MCF 10A (cell line): ENCODE measurements around the gene ISG15. TPM values are rescaled to one million over a fixed set of nuclear protein-coding genes. Genes with fewer than 3 reads are reported as not detected.

Experiments
- BruUV-seq: library from RNA; stranded (reverse); fragments of 400-500 nt; replicated peaks from 2 replicates; lab custom pipeline; 2021; lab: Mats Ljungman, UMichigan
- CTCF ChIA-PET: fragments of 300-600 bp; sonication (Branson Sonifier 250); formaldehyde crosslinking; extraction: SDS; loops from one replicate; lab custom pipeline; 2021; ENCODE audit warnings: antibody characterized with exemption, inconsistent platforms; lab: Yijun Ruan, JAX
- POLR2A ChIA-PET: fragments of 300-600, 350-650 bp; sonication (Branson Sonifier 250); formaldehyde crosslinking; extraction: SDS; loops from one replicate; lab custom pipeline; 2020; ENCODE audit warnings: antibody characterized with exemption, inconsistent platforms; lab: Yijun Ruan, JAX
- DNase-seq: peaks from one replicate; pipeline ENCODE4 v3.0.0-alpha.2; 2018; ENCODE audit not compliant: unreplicated experiment
- H3K27ac Mint-ChIP-seq: one replicate; pipeline ENCODE4 v1.8.0; 2022; ENCODE audit warnings: mild to moderate bottlenecking, low read depth, mixed read lengths; ENCODE audit not compliant: unreplicated experiment
- H3K27me3 Mint-ChIP-seq: one replicate; pipeline ENCODE4 v1.8.0; 2022; ENCODE audit warnings: mixed read lengths; ENCODE audit not compliant: insufficient read depth, unreplicated experiment
- H3K36me3 Mint-ChIP-seq: one replicate; pipeline ENCODE4 v1.8.0; 2022; ENCODE audit warnings: mild to moderate bottlenecking, moderate library complexity, mixed read lengths; ENCODE audit not compliant: insufficient read depth, unreplicated experiment
- H3K4me1 Mint-ChIP-seq: one replicate; pipeline ENCODE4 v1.8.0; 2022; ENCODE audit warnings: mixed read lengths; ENCODE audit not compliant: insufficient read depth, unreplicated experiment
- H3K4me3 Mint-ChIP-seq: one replicate; pipeline ENCODE4 v1.8.0; 2022; ENCODE audit warnings: mild to moderate bottlenecking, moderate library complexity, mixed read lengths; ENCODE audit not compliant: unreplicated experiment
- H3K9me3 Mint-ChIP-seq: one replicate; pipeline ENCODE4 v1.8.0; 2022; ENCODE audit warnings: mixed read lengths; ENCODE audit not compliant: unreplicated experiment
- CTCF ChIP-seq: fragments of 200-600 bp; IDR thresholded peaks from one replicate; pipeline ENCODE4 v1.8.0; 2022; ENCODE audit warnings: antibody characterized with exemption, mild to moderate bottlenecking; ENCODE audit not compliant: unreplicated experiment
- intact Hi-C: fragments of 100-400 bp; cut with micrococcal nuclease; formaldehyde crosslinking; loops from 2 replicates; pipeline ENCODE4 v1.14.1; 2022
- total RNA-seq: library from RNA; stranded (reverse); gene quantifications from 2 replicates; pipeline ENCODE4 v1.2.3, GENCODE V29; 2022

Gene ISG15
- total RNA-seq, 1 experiment from 2014 or later = 7.4 TPM

- Mint-ChIP-seq H3K36me3 (no peaks in the 10 kb centered on the region), H3K27ac (no peak overlapping the region), H3K4me3 (no peak overlapping the region), H3K4me1 (peaks cover 11% of the 10 kb centered on the region), H3K27me3 (no peaks in the 10 kb centered on the region), H3K9me3 (no peaks in the 10 kb centered on the region)
- POLR2A ChIA-PET = interaction anchor here (0.9 to 1.9 kb wide), 6 partner anchors 9 to 78 kb away, joined by 3 to 8 read pairs (median 4); partner anchors contain the start of genes AGRN, HES4 and ISG15
- no TSS peak for BruUV-seq
- no peak for TF ChIP-seq CTCF
- CTCF ChIA-PET = interaction anchor here (0.6 to 5.8 kb wide), 26 partner anchors 9 to 352 kb away, joined by 3 to 117 read pairs (median 5); partner anchors contain the start of genes AGRN, CCNL2, ISG15 and PERM1
- intact Hi-C loops = loop anchor here (5.0 kb wide), 1 partner anchor 61 kb away; the partner anchor contains the start of gene HES4
- DNase-seq = no peak
Measured at GRCh38 chr1:1063261-1063944, 50.1 kb downstream of the ISG15 start.

Other genes with a start within 250 kb of the ISG15 start
- gene SAMD11, start 89.6 kb upstream of the ISG15 start, total RNA-seq = not detected in 2 replicates
- 117 and 136 TPM in 2 replicates for gene NOC2L, start 54.2 kb upstream of the ISG15 start, total RNA-seq
- gene KLHL17, start 52.9 kb upstream of the ISG15 start, total RNA-seq = 15.1 and 18.1 TPM in 2 replicates
- 7.9 and 11.1 TPM in 2 replicates for gene PLEKHN1, start 47.0 kb upstream of the ISG15 start, total RNA-seq
- not detected in 2 replicates for gene PERM1, start 31.4 kb upstream of the ISG15 start, total RNA-seq
- gene HES4, start 13.4 kb upstream of the ISG15 start, total RNA-seq = 42.1 and 42.6 TPM in 2 replicates
- gene AGRN, start 6.6 kb downstream of the ISG15 start, total RNA-seq = 286 and 303 TPM in 2 replicates
- 0.30 and 0.37 TPM in 2 replicates for gene RNF223, start 60.8 kb downstream of the ISG15 start, total RNA-seq
- gene C1orf159, start 102.6 kb downstream of the ISG15 start, total RNA-seq = 15.7 and 18.6 TPM in 2 replicates
- not detected in 2 replicates for gene TTLL10, start 160.4 kb downstream of the ISG15 start, total RNA-seq
- gene TNFRSF18, start 193.1 kb downstream of the ISG15 start, total RNA-seq = not detected in 2 replicates
- not detected in 2 replicates for gene TNFRSF4, start 200.7 kb downstream of the ISG15 start, total RNA-seq
- gene SDF4, start 218.5 kb downstream of the ISG15 start, total RNA-seq = 122 and 127 TPM in 2 replicates
- gene B3GALT6, start 218.7 kb downstream of the ISG15 start, total RNA-seq = 24.6 and 31.5 TPM in 2 replicates
- 1.5 and 3.3 TPM in 2 replicates for gene C1QTNF12, start 233.2 kb downstream of the ISG15 start, total RNA-seq